Gastroesophageal sphincter (tissue), 4 donors: ENCODE measurements around the gene SSBP4. TPM values are rescaled to one million over a fixed set of nuclear protein-coding genes. Genes with fewer than 3 reads are reported as not detected.

Source experiments
- ATAC-seq: fragments of 150-250 bp; one replicate; pipeline ENCODE4 v1.9.1; 2016; ENCODE audit warnings: mild to moderate bottlenecking, moderate library complexity
- H3K27ac ChIP-seq, 4 donors: fragments of 200-600 bp; sonication (generic) in 3 of 4; 1 replicate in 3 of 4; 2 replicates in 1 of 4; pipeline ENCODE4 v1.5.1; 2016 to 2019
- H3K27me3 ChIP-seq: fragments of 200-600 bp; sonication (generic); one replicate; pipeline ENCODE4 v1.5.1; 2019
- H3K36me3 ChIP-seq, 2 donors: fragments of 200-600 bp; sonication (generic); one replicate each; pipeline ENCODE4 v1.5.1; 2019; ENCODE audit warnings: control low read depth in 1 of 2
- H3K4me1 ChIP-seq, 3 donors: fragments of 200-600 bp; sonication (generic); 1 replicate in 2 of 3; 2 replicates in 1 of 3; pipeline ENCODE4 v1.5.1; 2016 to 2019; ENCODE audit warnings: control low read depth in 2 of 3
- H3K4me3 ChIP-seq, 2 donors: fragments of 200-600 bp; sonication (generic); one replicate each; pipeline ENCODE4 v1.5.1; 2019; ENCODE audit warnings: mild to moderate bottlenecking in 1 of 2, moderate library complexity in 1 of 2
- H3K9me3 ChIP-seq, 3 donors: fragments of 200-600 bp; sonication (generic); one replicate each; pipeline ENCODE4 v1.5.1; 2017 to 2019; ENCODE audit warnings: control low read depth in 2 of 3
- CTCF ChIP-seq, 4 experiments: fragments of 200-600 bp in 2 of 4; fragments of 450-650 bp in 2 of 4; sonication (generic) in 1 of 4; IDR thresholded peaks; one replicate each; pipeline ENCODE4 v1.5.1; 2017 to 2019; ENCODE audit warnings: antibody characterized with exemption in 4 of 4, mild to moderate bottlenecking in 2 of 4, moderate library complexity in 2 of 4
- EP300 ChIP-seq: sonication (generic); formaldehyde crosslinking; IDR thresholded peaks from one replicate; pipeline ENCODE4 v1.6.1; 2017; ENCODE audit warnings: antibody characterized with exemption, mild to moderate bottlenecking
- POLR2A ChIP-seq, 2 donors: fragments of 450-650 bp; IDR thresholded peaks; one replicate each; pipeline ENCODE4 v1.6.1; 2017; ENCODE audit warnings: antibody characterized with exemption in 2 of 2, mild to moderate bottlenecking in 2 of 2, moderate library complexity in 1 of 2
- POLR2AphosphoS5 ChIP-seq: sonication (generic); formaldehyde crosslinking; IDR thresholded peaks from one replicate; pipeline ENCODE4 v1.6.1; 2017; ENCODE audit warnings: antibody characterized with exemption
- WGBS, 2 donors: methylation state at CpG; one replicate each; pipeline ENCODE4 v1.1.5; 2018; ENCODE audit warnings: low coverage in 1 of 2; 5-methylcytosine and 5-hydroxymethylcytosine counted together
- total RNA-seq, 4 donors: library from RNA; depleted of rRNA; stranded (reverse); fragments of >200 nt; gene quantifications; one replicate each; pipeline ENCODE4 v1.1.0, GENCODE V29; 2016

The SSBP4 gene
- total RNA-seq, 4 donors from 2014 or later: 58.4 to 76.2 (median 61.3) TPM

DNA sequence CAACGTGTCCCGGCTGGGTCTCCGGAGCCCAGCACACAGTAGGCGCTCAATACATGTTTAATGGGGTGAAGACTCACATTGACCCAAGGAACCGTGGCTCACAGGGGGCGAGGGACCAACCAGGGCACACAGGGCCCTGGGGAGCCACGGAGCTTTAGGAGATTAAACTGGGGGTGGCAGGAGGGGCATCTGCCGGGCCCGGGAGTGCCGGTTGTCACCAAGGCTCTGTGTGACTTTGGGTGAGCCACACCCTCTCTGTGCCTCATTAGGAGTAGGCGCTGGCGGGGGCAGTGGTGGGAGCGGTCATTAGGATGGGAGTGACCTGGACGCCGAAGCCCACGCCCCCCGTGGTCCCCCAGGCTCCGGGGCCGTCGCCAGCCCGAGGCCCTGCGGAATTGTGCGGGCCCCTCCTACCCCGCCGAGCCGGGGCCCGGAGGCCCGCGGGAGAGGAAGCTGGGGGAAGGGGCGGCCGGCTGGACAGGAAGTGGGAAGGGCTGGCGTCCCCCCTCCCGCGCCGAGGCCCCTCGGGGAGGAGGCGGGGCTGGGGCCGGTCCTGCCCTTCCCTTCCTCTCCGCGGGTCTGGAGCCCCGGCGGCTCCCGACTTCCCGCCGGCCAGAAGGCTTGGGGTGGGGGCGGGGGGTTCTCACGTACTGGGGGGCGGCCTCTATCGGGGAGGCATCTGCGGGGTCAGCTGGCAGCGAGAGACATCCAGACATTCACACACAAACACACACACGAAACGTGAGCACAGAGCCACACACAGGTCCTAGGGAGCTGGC lies 1.8 kb upstream of the SSBP4 start:
- H3K27ac ChIP-seq: peak overlapping the region; percentile 76 to 93 (median 90)
- H3K4me3 ChIP-seq: peak overlapping the region; percentile 20 to 82
- peak; percentile 30 for ATAC-seq
- H3K36me3 ChIP-seq: no peaks in the 10 kb centered on the region
- no peaks in the 10 kb centered on the region for H3K27me3 ChIP-seq
- H3K4me1 ChIP-seq: peaks cover 0 to 79% (median 57%) of the 10 kb centered on the region in 3 donors
- no peaks in the 10 kb centered on the region for H3K9me3 ChIP-seq
- no CpG with 5 or more reads among the region's 53 CpGs for WGBS, 2 donors
- TF ChIP-seq POLR2A (IDR thresholded peaks at IDR 0.05) (peak; percentile 31 to 48), EP300 (no peak)

DNA sequence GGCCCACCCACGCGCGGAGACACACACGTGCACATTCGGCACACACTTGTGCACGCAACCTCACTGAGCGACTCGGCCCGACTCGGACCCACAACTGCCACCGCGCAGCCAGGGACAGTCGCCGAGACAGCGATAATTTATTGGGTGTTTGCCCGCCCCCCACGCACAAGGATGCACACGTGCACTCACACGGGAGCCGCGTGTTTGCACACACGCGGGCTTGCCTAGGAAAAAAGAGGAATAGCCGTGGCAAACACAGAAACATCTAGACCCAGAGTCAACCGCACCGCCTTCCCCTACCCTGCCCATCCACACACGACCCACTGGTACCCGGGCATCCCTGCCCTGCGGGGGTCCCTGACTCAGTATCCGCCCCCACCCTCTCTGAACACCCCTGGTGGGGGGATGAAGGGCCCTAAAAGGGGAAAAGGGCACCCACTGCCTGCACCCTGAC lies 1.1 kb upstream of the SSBP4 start:
- Histone ChIP-seq H3K27me3 (no peaks in the 10 kb centered on the region), H3K4me1 (peaks cover 0 to 85% (median 59%) of the 10 kb centered on the region in 3 donors), H3K9me3 (no peaks in the 10 kb centered on the region), H3K36me3 (no peaks in the 10 kb centered on the region), H3K27ac (peak overlapping the region; percentile 76 to 93 (median 90)), H3K4me3 (peak overlapping the region in 1 of 2 donors; percentile 82)
- no peak for ATAC-seq
- TF ChIP-seq EP300 (no peak), CTCF (IDR thresholded peaks at IDR 0.05) (no peak), POLR2AphosphoS5 (no peak), POLR2A (IDR thresholded peaks at IDR 0.05) (no peak)
- 17% methylated on average over 6 of the region's 30 CpGs; no CpG with 5 or more reads in 1 of the 2 donors for WGBS, 2 donors

DNA sequence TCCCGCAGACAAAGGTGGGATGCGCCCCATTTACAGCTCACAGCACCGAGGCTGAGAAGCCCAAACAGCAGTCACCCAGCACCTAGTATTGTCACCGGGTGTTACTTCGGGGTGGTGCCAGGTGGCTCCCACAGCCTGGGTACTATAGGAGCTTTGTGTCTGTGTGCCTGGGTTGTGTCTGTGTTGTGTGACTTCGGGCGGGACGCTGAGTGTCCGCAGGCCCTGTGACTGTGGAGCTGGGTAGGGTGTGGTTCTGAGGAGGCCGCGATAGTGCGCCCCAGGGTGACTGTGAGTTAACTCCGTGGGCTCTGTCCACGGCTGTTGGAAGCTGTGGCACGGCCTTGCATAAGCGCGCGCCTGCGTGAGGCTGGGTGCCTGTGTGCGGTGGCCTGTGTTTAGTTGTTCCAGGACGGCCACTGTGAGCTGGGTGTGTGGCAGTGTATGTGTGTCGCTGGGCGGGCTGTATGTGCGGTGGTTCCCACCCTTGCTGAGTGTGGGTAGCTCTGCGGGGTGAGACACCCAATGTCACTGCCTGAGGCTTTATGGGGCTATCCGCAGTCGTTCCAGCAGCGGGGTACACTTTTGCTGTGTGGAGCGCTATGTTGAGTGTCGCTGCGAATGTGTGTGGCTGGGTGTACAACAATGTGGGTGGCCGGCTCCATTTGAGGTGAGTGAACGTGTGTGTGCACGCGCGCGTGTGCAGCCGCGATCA lies 559 bp upstream of the SSBP4 start:
- Histone ChIP-seq H3K4me3 (peak overlapping the region; percentile 43 to 82), H3K36me3 (no peaks in the 10 kb centered on the region), H3K27ac (peak overlapping the region; percentile 76 to 93 (median 90)), H3K27me3 (no peaks in the 10 kb centered on the region), H3K4me1 (peaks cover 0 to 91% (median 64%) of the 10 kb centered on the region in 3 donors), H3K9me3 (no peaks in the 10 kb centered on the region)
- TF ChIP-seq POLR2AphosphoS5 (no peak), EP300 (no peak), CTCF (IDR thresholded peaks at IDR 0.05) (no peak)
- ATAC-seq: peak; percentile 6
- 27 to 60% methylated on average over 1 to 6 of the region's 39 CpGs for WGBS, 2 donors

- ATAC-seq: no peak
- TF ChIP-seq POLR2AphosphoS5 (no peak), EP300 (no peak), POLR2A (IDR thresholded peaks at IDR 0.05) (no peak), CTCF (IDR thresholded peaks at IDR 0.05) (no peak)
Observed at GRCh38 chr19:18419699-18420460, 682 bp downstream of the SSBP4 start.

DNA sequence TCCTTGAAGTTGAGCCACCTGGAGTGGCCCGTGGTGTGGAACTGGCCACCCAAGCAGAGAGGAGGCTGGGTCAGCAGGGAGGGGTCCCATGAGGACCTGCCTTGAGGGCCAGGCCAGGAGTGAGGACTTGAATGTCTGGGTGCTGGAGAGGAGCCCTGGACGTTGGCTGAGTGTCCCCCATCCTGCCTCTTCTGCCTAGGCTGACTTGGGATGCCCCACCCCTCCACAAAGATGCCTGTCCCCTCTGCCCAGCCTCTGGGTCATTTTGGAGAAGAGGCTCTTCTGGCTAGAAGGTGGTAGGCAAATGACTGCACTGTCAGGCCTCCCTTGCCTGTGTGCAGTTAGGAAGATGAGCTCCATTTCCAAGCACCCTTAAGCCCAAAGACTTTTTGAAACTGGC lies 1.7 kb downstream of the SSBP4 start:
- no peaks in the 10 kb centered on the region for H3K36me3 ChIP-seq
- ATAC-seq: no peak
- H3K27ac ChIP-seq: peak overlapping the region in 3 of 4 donors; percentile 87 to 93 (median 92)
- H3K9me3 ChIP-seq: no peaks in the 10 kb centered on the region
- peaks cover 0 to 96% (median 63%) of the 10 kb centered on the region in 3 donors for H3K4me1 ChIP-seq
- TF ChIP-seq POLR2A (IDR thresholded peaks at IDR 0.05) (no peak), EP300 (no peak), CTCF (IDR thresholded peaks at IDR 0.05) (no peak), POLR2AphosphoS5 (no peak)
- H3K4me3 ChIP-seq: peak overlapping the region in 1 of 2 donors; percentile 82
- no peaks in the 10 kb centered on the region for H3K27me3 ChIP-seq
- WGBS, 2 donors: 57% methylated on average over 1 of the region's 2 CpGs; no CpG with 5 or more reads in 1 of the 2 donors

More at GRCh38 chr19:18419699-18420460, 682 bp downstream of the SSBP4 start:
- H3K4me1 ChIP-seq: peaks cover 0 to 96% (median 62%) of the 10 kb centered on the region in 3 donors
- peak overlapping the region; percentile 17 to 93 (median 90) for H3K27ac ChIP-seq
- WGBS, 2 donors: no CpG with 5 or more reads among the region's 97 CpGs
- no peaks in the 10 kb centered on the region for H3K27me3 ChIP-seq
- peak overlapping the region; percentile 43 to 82 for H3K4me3 ChIP-seq
- no peaks in the 10 kb centered on the region for H3K36me3 ChIP-seq
- no peaks in the 10 kb centered on the region for H3K9me3 ChIP-seq
